IPS DF 6.9 (cell line): ENCODE results near the gene FGFR1OP2.
A peak's percentile ranks its signal among the peaks of the same experiment; 100 is the strongest.

Experiments used
- DNase-seq: peaks from one replicate; pipeline ENCODE4 v3.0.0-alpha.2; 2013; ENCODE audit warnings: low read depth, low spot score
- H3K27ac ChIP-seq: one replicate; pipeline ENCODE4 v1.5.1; 2013; ENCODE audit warnings: low read length, control low read depth
- H3K27me3 ChIP-seq: 2 replicates; pipeline ENCODE4 v1.6.1; 2013; ENCODE audit warnings: mild to moderate bottlenecking, low read length; ENCODE audit not compliant: control insufficient read depth, insufficient read depth
- H3K36me3 ChIP-seq: 2 replicates; pipeline ENCODE4 v1.6.1; 2013; ENCODE audit warnings: low read length; ENCODE audit not compliant: control insufficient read depth, insufficient read depth
- H3K4me1 ChIP-seq: 2 replicates; pipeline ENCODE4 v1.6.1; 2013; ENCODE audit warnings: low read length; ENCODE audit not compliant: control insufficient read depth, insufficient read depth
- H3K4me3 ChIP-seq: 2 replicates; pipeline ENCODE4 v1.5.1; 2013; ENCODE audit warnings: mild to moderate bottlenecking, low read length
- H3K9me3 ChIP-seq: 2 replicates; pipeline ENCODE4 v1.6.1; 2013; ENCODE audit warnings: low read length, inconsistent platforms; ENCODE audit not compliant: control insufficient read depth, insufficient read depth
- WGBS: extraction: QIAGEN DNeasy Blood & Tissue Kit; methylation state at CpG from one replicate; pipeline ENCODE4 v1.1.7; 2013; ENCODE audit warnings: mixed read lengths, missing lambda C conversion rate; ENCODE audit not compliant: insufficient read length, insufficient coverage; 5-methylcytosine and 5-hydroxymethylcytosine counted together

The FGFR1OP2 gene

DNA sequence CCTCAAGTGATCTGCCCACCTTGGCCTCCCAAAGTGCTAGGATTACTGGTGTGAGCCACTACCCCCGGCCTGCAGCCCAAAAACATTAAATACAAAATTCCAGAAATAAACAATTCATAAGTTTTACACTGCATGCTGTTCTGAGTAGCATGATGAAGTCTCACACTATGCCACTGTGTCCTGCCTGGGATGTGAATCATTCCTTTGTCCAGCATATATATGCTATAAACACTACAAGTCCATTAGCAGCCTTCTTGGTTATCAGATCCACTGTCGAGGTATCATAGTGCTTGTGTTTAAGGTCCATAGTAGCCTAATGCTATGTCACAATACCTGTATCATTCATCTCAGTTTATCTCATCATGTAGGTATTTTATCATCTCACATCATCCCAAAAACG, 16.4 kb upstream of the FGFR1OP2 start:
- no CpG with 5 or more reads among the region's 3 CpGs for WGBS
- no peaks in the 10 kb centered on the region for H3K4me1 ChIP-seq
- no peaks in the 10 kb centered on the region for H3K27me3 ChIP-seq
- no peak overlapping the region for H3K27ac ChIP-seq
- peaks cover 8% of the 10 kb centered on the region; the same call in 1 of the 2 replicates for H3K36me3 ChIP-seq
- H3K4me3 ChIP-seq, result no peak overlapping the region
- H3K9me3 ChIP-seq, result no peaks in the 10 kb centered on the region
- DNase-seq, result no peak

DNA sequence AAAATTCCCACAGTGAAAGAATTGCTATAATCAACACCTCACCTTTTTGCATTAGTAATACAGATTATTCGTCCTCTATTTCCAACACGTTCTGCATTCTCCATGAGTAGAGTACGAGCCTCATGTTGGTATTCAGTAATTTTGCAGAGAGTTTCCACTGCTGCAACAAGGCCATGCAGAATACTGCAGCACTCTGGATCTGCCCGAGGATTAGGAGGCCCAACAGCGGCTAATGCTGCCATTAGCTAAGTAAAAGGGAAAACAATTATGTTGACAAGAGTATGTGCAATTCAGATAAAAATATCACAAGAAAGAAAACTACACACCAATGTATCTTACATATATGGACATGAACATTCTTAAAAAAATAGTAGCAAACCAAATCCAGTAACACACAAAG, 9.6 kb upstream of the FGFR1OP2 start:
- no peaks in the 10 kb centered on the region for H3K4me1 ChIP-seq
- no peaks in the 10 kb centered on the region for H3K27me3 ChIP-seq
- WGBS, result no CpG with 5 or more reads among the region's 5 CpGs
- no peaks in the 10 kb centered on the region for H3K9me3 ChIP-seq
- H3K4me3 ChIP-seq, result no peak overlapping the region
- no peak overlapping the region for H3K27ac ChIP-seq
- DNase-seq, result no peak
- peaks cover 7% of the 10 kb centered on the region; the same call in 1 of the 2 replicates for H3K36me3 ChIP-seq

DNA sequence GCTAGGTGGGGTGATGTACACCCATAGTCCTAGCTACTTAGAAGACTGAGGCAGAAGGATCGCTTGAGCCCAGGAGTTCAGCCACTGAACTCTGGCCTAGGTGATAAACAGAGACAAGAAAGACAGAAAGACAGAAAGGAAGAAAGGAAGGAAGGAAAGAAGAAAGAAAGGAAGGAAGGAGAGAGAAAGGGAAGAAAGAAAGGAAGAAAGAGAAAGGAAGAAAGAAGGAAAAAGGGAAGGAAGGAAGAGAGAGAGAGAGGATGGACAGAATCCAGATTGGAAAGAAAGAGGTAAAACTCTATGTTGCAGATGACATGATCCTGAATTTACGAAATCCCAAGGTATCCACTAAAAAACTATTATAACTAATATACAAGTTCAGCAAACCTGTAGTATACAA, 8.7 kb upstream of the FGFR1OP2 start:
- DNase-seq, result no peak
- no peaks in the 10 kb centered on the region for H3K4me1 ChIP-seq
- H3K27ac ChIP-seq, result no peak overlapping the region
- H3K4me3 ChIP-seq, result no peak overlapping the region
- H3K36me3 ChIP-seq, result peaks cover 7% of the 10 kb centered on the region; the same call in 1 of the 2 replicates
- no CpG with 5 or more reads among the region's 2 CpGs for WGBS
- no peaks in the 10 kb centered on the region for H3K27me3 ChIP-seq
- no peaks in the 10 kb centered on the region for H3K9me3 ChIP-seq

- H3K9me3 ChIP-seq, result no peaks in the 10 kb centered on the region
Measured at GRCh38 chr12:26935636-26936378, 2.5 kb upstream of the FGFR1OP2 start.

GRCh38 chr12:26936559-26937442, 1.5 kb upstream of the FGFR1OP2 start:
- Histone ChIP-seq H3K9me3 (no peaks in the 10 kb centered on the region), H3K4me1 (peaks cover 1% of the 10 kb centered on the region; the same call in 1 of the 2 replicates), H3K4me3 (peak overlapping the region; percentile 87; the same call in 1 of the 2 replicates), H3K27ac (no peak overlapping the region), H3K36me3 (no peaks in the 10 kb centered on the region), H3K27me3 (no peaks in the 10 kb centered on the region)
- DNase-seq, result no peak
- no CpG with 5 or more reads among the region's 8 CpGs for WGBS

More at GRCh38 chr12:26935636-26936378, 2.5 kb upstream of the FGFR1OP2 start:
- Histone ChIP-seq H3K4me3 (no peak overlapping the region), H3K4me1 (peaks cover 1% of the 10 kb centered on the region; the same call in 1 of the 2 replicates), H3K27me3 (no peaks in the 10 kb centered on the region), H3K36me3 (no peaks in the 10 kb centered on the region), H3K27ac (no peak overlapping the region)
- DNase-seq, result no peak
- WGBS, result no CpG with 5 or more reads among the region's 7 CpGs

DNA sequence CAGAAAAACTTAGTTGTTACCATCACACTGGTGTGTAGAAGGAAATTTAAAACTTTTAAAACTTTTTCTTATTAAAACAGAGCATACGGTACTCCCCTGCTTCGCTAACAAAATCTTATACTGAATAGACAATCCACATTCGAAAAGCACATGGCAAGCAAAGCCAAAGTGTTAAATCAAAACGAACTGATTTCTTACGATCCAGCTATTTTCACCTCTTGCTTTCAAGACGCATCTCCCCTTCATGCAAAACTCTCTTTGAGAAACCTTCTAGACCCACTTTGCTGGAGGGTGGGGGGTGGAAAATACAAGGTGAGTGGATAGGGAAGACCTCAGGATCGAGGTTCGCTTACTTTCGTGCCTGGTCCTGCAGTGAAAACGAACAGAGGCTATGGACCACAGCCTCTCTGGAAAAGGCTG, 817 bp upstream of the FGFR1OP2 start:
- H3K4me3 ChIP-seq, result peak overlapping the region; percentile 87; the same call in 1 of the 2 replicates
- no peak for DNase-seq
- WGBS, result no CpG with 5 or more reads among the region's 10 CpGs

GRCh38 chr12:26938701-26939062, 412 bp downstream of the FGFR1OP2 start:
- H3K4me3 ChIP-seq, result peak overlapping the region; percentile 87
- H3K4me1 ChIP-seq, result peaks cover 1% of the 10 kb centered on the region; the same call in 1 of the 2 replicates
- H3K27ac ChIP-seq, result no peak overlapping the region
- H3K36me3 ChIP-seq, result no peaks in the 10 kb centered on the region
- no peaks in the 10 kb centered on the region for H3K9me3 ChIP-seq
- DNase-seq, result no peak
- WGBS, result no CpG with 5 or more reads among the region's 28 CpGs
- no peaks in the 10 kb centered on the region for H3K27me3 ChIP-seq

More for the DNA sequence above, 817 bp upstream of the FGFR1OP2 start:
- Histone ChIP-seq H3K4me1 (peaks cover 1% of the 10 kb centered on the region; the same call in 1 of the 2 replicates), H3K36me3 (no peaks in the 10 kb centered on the region), H3K9me3 (no peaks in the 10 kb centered on the region), H3K27me3 (no peaks in the 10 kb centered on the region), H3K27ac (no peak overlapping the region)

DNA sequence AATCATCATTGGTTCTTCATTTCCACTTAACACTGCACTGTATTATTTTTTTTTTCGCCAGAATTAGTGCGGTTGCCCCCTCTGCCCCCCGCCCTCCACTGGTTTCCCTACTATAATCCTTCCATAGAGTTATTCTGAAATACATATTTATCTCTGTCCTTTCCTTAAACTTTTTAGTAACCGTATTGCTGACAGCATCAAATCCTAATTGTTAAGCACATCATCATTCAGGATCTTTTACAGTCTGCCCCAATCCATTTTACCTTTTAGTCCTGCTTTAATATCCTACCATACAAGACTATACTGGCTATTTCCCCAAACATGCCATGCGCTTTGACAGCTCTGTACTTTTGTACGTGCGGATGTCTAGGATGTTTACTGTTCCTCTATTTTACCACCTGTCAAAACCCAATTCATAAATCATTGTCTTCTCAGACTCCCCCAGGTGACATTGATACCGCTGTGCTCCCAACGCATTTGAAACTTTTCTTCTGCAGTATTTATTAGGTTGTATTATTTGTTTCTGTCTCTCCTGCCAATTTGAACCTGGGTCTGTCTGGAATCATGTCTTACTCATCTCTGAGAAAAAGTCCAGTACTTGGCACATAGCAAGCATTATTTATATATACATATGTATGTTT, 1.0 kb downstream of the FGFR1OP2 start:
- H3K36me3 ChIP-seq, result no peaks in the 10 kb centered on the region
- no peak overlapping the region for H3K27ac ChIP-seq
- peak overlapping the region; percentile 87; the same call in 1 of the 2 replicates for H3K4me3 ChIP-seq
- DNase-seq, result no peak
- peaks cover 1% of the 10 kb centered on the region; the same call in 1 of the 2 replicates for H3K4me1 ChIP-seq
- WGBS, result no CpG with 5 or more reads among the region's 9 CpGs
- no peaks in the 10 kb centered on the region for H3K9me3 ChIP-seq
- no peaks in the 10 kb centered on the region for H3K27me3 ChIP-seq

GRCh38 chr12:26939953-26940352, 1.7 kb downstream of the FGFR1OP2 start:
- Histone ChIP-seq H3K4me1 (peaks cover 1% of the 10 kb centered on the region; the same call in 1 of the 2 replicates), H3K9me3 (no peaks in the 10 kb centered on the region), H3K27me3 (no peaks in the 10 kb centered on the region), H3K4me3 (no peak overlapping the region), H3K36me3 (no peaks in the 10 kb centered on the region), H3K27ac (no peak overlapping the region)
- no peak for DNase-seq
- WGBS, result no CpG with 5 or more reads among the region's 1 CpG
